ENCODE results near the gene BLMH. TPM values are rescaled to one million over a fixed set of nuclear protein-coding genes. Genes with fewer than 3 reads are reported as not detected.
"Not testable (repeated sequence)": the region's sequence is repeated elsewhere in the genome, so short reads cannot be mapped to it uniquely, and the experiment has no call there.

BLMH gene
- polyA plus RNA-seq, 1 of the 3 experiments (the other 2 are of a cell fraction), result 19.4 TPM

- Histone ChIP-seq H3K4me2 (no peak overlapping the region), H3K9me2 (no peaks in the 10 kb centered on the region), H3K9ac (no peak overlapping the region), H3K27ac (ENCODE audit: low read depth in 2 of 2, low read length in 1 of 2) (no peak overlapping the region), H3K9me3 (no peaks in the 10 kb centered on the region), H4K20me1 (ENCODE audit: insufficient read depth) (no peaks in the 10 kb centered on the region), H3K4me1 (ENCODE audit: control insufficient read depth in 1 of 2, insufficient read depth in 2 of 2, low read depth in 1 of 2, low read length in 1 of 2) (peaks cover 0 to 8% of the 10 kb centered on the region in 2 experiments; a peak in 1 of 4 replicates), H3K36me3 (replicated peaks in 1 of 2; ENCODE audit: control insufficient read depth in 1 of 2, insufficient read depth in 2 of 2, low read length in 1 of 2) (no peaks in the 10 kb centered on the region), H3K79me2 (ENCODE audit: insufficient read depth) (no peaks in the 10 kb centered on the region), H3F3A (replicated peaks; ENCODE audit: insufficient read depth) (no peaks in the 10 kb centered on the region), H3K4me3 (ENCODE audit: low read depth in 2 of 2, low read length in 1 of 2) (no peak overlapping the region), H2AFZ (ENCODE audit: low read depth) (no peak overlapping the region), H3K27me3 (ENCODE audit: insufficient read depth) (peaks cover 29% of the 10 kb centered on the region)
- WGBS (ENCODE audit: low lambda C conversion rate), result 78% methylated on average over 10 of the region's 10 CpGs
- ChIA-PET POLR2A (no interaction called here), CTCF (interaction anchor here (0.8 to 1.7 kb wide), 3 partner anchors 37 to 128 kb away, joined by 3 to 4 read pairs (median 4); no protein-coding TSS in a partner anchor)
- TF ChIP-seq SMC3 (IDR thresholded peaks at IDR 0.05; ENCODE audit: low read depth, low read length), result no peak
- no peak for DNase-seq
Observed at GRCh38 chr17:30232015-30232823, 59.5 kb downstream of the BLMH start.

GRCh38 chr17:30230596-30231125 lies 61.1 kb downstream of the BLMH start:
- no peak overlapping the region for H3K4me2 ChIP-seq
- H2AFZ ChIP-seq (ENCODE audit: low read depth), result no peak overlapping the region
- H3K9ac ChIP-seq, result no peak overlapping the region
- H4K20me1 ChIP-seq (ENCODE audit: insufficient read depth), result no peaks in the 10 kb centered on the region
- H3K4me1 ChIP-seq (ENCODE audit: control insufficient read depth in 1 of 2, insufficient read depth in 2 of 2, low read depth in 1 of 2, low read length in 1 of 2), result peaks cover 0 to 5% of the 10 kb centered on the region in 2 experiments; a peak in 1 of 4 replicates
- H3K36me3 ChIP-seq (replicated peaks in 1 of 2; ENCODE audit: control insufficient read depth in 1 of 2, insufficient read depth in 2 of 2, low read length in 1 of 2), result no peaks in the 10 kb centered on the region
- H3K9me2 ChIP-seq, result no peaks in the 10 kb centered on the region
- DNase-seq, result no peak
- WGBS (ENCODE audit: low lambda C conversion rate), result 88% methylated on average over 7 of the region's 7 CpGs
- H3F3A ChIP-seq (replicated peaks; ENCODE audit: insufficient read depth), result no peaks in the 10 kb centered on the region
- TF ChIP-seq TCF12 (IDR thresholded peaks at IDR 0.05), result no peak
- TF ChIP-seq RFX5 (IDR thresholded peaks at IDR 0.05; ENCODE audit: low read length), result no peak
- TF ChIP-seq FOXJ3 (CRISPR knock-in tag; IDR thresholded peaks at IDR 0.05), result no peak
- no peak for TF ChIP-seq JUND (IDR thresholded peaks at IDR 0.05)
- no peak for TF ChIP-seq SIN3A (IDR thresholded peaks at IDR 0.05; ENCODE audit: borderline replicate concordance, low read depth, low read length)
- TF ChIP-seq RAD21 (IDR thresholded peaks at IDR 0.05; ENCODE audit: low read length), result no peak
- no peak for TF ChIP-seq ELF1 (IDR thresholded peaks at IDR 0.05)
- no peak for TF ChIP-seq SMC3 (IDR thresholded peaks at IDR 0.05; ENCODE audit: low read depth, low read length)
- TF ChIP-seq NFIC (IDR thresholded peaks at IDR 0.05; ENCODE audit: borderline replicate concordance), result no peak
- TF ChIP-seq, protein P1, sequence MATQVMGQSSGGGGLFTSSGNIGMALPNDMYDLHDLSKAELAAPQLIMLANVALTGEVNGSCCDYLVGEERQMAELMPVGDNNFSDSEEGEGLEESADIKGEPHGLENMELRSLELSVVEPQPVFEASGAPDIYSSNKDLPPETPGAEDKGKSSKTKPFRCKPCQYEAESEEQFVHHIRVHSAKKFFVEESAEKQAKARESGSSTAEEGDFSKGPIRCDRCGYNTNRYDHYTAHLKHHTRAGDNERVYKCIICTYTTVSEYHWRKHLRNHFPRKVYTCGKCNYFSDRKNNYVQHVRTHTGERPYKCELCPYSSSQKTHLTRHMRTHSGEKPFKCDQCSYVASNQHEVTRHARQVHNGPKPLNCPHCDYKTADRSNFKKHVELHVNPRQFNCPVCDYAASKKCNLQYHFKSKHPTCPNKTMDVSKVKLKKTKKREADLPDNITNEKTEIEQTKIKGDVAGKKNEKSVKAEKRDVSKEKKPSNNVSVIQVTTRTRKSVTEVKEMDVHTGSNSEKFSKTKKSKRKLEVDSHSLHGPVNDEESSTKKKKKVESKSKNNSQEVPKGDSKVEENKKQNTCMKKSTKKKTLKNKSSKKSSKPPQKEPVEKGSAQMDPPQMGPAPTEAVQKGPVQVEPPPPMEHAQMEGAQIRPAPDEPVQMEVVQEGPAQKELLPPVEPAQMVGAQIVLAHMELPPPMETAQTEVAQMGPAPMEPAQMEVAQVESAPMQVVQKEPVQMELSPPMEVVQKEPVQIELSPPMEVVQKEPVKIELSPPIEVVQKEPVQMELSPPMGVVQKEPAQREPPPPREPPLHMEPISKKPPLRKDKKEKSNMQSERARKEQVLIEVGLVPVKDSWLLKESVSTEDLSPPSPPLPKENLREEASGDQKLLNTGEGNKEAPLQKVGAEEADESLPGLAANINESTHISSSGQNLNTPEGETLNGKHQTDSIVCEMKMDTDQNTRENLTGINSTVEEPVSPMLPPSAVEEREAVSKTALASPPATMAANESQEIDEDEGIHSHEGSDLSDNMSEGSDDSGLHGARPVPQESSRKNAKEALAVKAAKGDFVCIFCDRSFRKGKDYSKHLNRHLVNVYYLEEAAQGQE (IDR thresholded peaks at IDR 0.05; ENCODE audit: low read depth, low read length), result no peak
- no peak for TF ChIP-seq MAX (IDR thresholded peaks at IDR 0.05; ENCODE audit: low read depth)
- TF ChIP-seq EP300 (IDR thresholded peaks at IDR 0.05; ENCODE audit: borderline replicate concordance in 1 of 2, low read depth in 1 of 2, low read length in 1 of 2), result no peak
- TF ChIP-seq TEAD4 (IDR thresholded peaks at IDR 0.05; ENCODE audit: borderline replicate concordance, insufficient read depth), result no peak
- H3K27ac ChIP-seq (ENCODE audit: low read depth in 2 of 2, low read length in 1 of 2), result no peak overlapping the region
- ChIA-PET CTCF (interaction anchor here (1.0 kb wide), 1 partner anchor 24 kb away, joined by 3 read pairs; no protein-coding TSS in a partner anchor), POLR2A (no interaction called here)
- H3K4me3 ChIP-seq (ENCODE audit: low read depth in 2 of 2, low read length in 1 of 2), result no peak overlapping the region
- H3K9me3 ChIP-seq, result no peaks in the 10 kb centered on the region
- H3K79me2 ChIP-seq (ENCODE audit: insufficient read depth), result no peaks in the 10 kb centered on the region
- peaks cover 22% of the 10 kb centered on the region for H3K27me3 ChIP-seq (ENCODE audit: insufficient read depth)

DNA sequence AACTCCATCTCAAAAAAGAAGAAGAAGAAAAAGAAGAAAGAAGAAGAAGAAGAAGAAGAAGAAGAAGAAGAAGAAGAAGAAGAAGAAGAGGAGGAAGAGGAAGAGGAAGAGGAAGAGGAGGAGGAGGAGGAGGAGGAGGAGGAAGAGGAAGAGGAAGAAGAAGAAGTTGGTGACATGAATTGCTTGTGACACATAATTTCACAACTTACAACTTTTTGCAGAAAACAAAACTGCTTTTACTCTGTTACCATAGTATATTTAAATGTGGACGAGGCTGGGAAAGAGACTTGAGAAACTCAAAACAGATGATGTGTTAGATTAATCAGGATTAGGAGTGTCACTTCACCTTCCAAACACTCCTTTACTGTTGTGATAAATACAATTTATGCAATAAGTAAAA lies 61.7 kb downstream of the BLMH start:
- H3K27me3 ChIP-seq (ENCODE audit: insufficient read depth), result peaks cover 17% of the 10 kb centered on the region
- H3K4me1 ChIP-seq (ENCODE audit: control insufficient read depth in 1 of 2, insufficient read depth in 2 of 2, low read depth in 1 of 2, low read length in 1 of 2); H3K9me2 ChIP-seq; H3F3A ChIP-seq (replicated peaks; ENCODE audit: insufficient read depth); DNase-seq; POLR2A ChIA-PET; H3K27ac ChIP-seq (ENCODE audit: low read depth in 2 of 2, low read length in 1 of 2); H3K9ac ChIP-seq; H4K20me1 ChIP-seq (ENCODE audit: insufficient read depth); H3K4me3 ChIP-seq (ENCODE audit: low read depth in 2 of 2, low read length in 1 of 2); H3K4me2 ChIP-seq; H2AFZ ChIP-seq (ENCODE audit: low read depth); H3K36me3 ChIP-seq (replicated peaks in 1 of 2; ENCODE audit: control insufficient read depth in 1 of 2, insufficient read depth in 2 of 2, low read length in 1 of 2); H3K9me3 ChIP-seq; H3K79me2 ChIP-seq (ENCODE audit: insufficient read depth): not testable (repeated sequence)
- CTCF ChIA-PET, result interaction anchor here (1.0 kb wide), 1 partner anchor 25 kb away, joined by 3 read pairs; no protein-coding TSS in a partner anchor
- WGBS (ENCODE audit: low lambda C conversion rate), result 50% methylated on average over 1 of the region's 1 CpG
